ENCODE data around the gene CDK17. TPM values are rescaled to one million over a fixed set of nuclear protein-coding genes. Genes with fewer than 3 reads are reported as not detected.

Gene CDK17
- total and polyA plus RNA-seq, 9 of the 15 experiments (the other 6 are each of a cell fraction or from before 2014, with no cell fraction given): 4.8 to 39.3 (median 21.6) TPM

DNA sequence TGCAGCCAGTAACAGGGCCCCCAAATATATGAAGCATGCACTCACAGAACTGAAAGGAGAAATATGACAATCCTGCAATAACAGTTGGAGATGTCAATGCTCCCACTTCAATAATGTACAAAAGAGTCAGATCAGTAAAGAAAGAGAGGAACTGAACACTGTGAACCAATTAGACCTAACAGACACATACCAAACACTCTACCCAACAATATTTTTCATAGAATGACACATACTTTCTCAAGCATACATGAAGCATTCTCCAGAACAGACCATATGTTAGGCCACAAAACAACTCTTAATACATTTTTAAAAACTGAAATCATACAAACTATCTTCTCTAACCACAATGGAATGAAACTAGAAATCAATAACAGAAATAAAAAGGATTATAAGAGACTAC, 125.9 kb downstream of the CDK17 start:
- H3K36me3 ChIP-seq (ENCODE audit: control insufficient read depth, insufficient read depth, low read length): peaks cover 32% of the 10 kb centered on the region; the same call in 2 of the 3 replicates
- ATAC-seq: no peak

More for the DNA sequence above, 125.9 kb downstream of the CDK17 start:
- no peaks in the 10 kb centered on the region for H3K4me1 ChIP-seq (replicated peaks in 1 of 2; ENCODE audit: control insufficient read depth in 2 of 2, insufficient read depth in 2 of 2, low read length in 2 of 2)
- no TSS peak for BruUV-seq (replicated peaks)
- FAIRE-seq: no peak
- in situ Hi-C loops (cut with MboI): no loop called here
- no peak for DNase-seq (ENCODE audit: extremely low read depth in 1 of 4, low spot score in 3 of 4)
- no peak overlapping the region for H2AFZ ChIP-seq (ENCODE audit: low read depth, low read length)
- ChIA-PET CTCF (ENCODE audit: low intra/inter-chr PET ratio) (no interaction called here), POLR2A (no interaction called here)
- no peaks in the 10 kb centered on the region for H3K27me3 ChIP-seq (ENCODE audit: control insufficient read depth in 2 of 2, insufficient read depth in 2 of 2, low read length in 2 of 2)
- intact Hi-C loops (cut with micrococcal nuclease): no loop called here
- H3K9me3 ChIP-seq (replicated peaks; ENCODE audit: control insufficient read depth, insufficient read depth, low read depth, low read length): no peaks in the 10 kb centered on the region
- H3K9me1 ChIP-seq (ENCODE audit: control insufficient read depth, insufficient read depth, low read length): no peaks in the 10 kb centered on the region
- H3K27ac ChIP-seq (ENCODE audit: extremely low read depth, low read depth, low read length): no peak overlapping the region
- H3K9ac ChIP-seq (ENCODE audit: insufficient read depth in 1 of 2, low read depth in 2 of 2, low read length in 2 of 2): no peak overlapping the region
- TF ChIP-seq ZNF354B (CRISPR knock-in tag; IDR thresholded peaks at IDR 0.05) (no peak), ZNF76 (CRISPR knock-in tag; IDR thresholded peaks at IDR 0.05; ENCODE audit: borderline replicate concordance) (no peak), HDAC8 (tag; IDR thresholded peaks at IDR 0.05) (no peak), ZNF133 (CRISPR knock-in tag; IDR thresholded peaks at IDR 0.05) (no peak), HMGN3 (IDR thresholded peaks at IDR 0.05; ENCODE audit: borderline replicate concordance, extremely low read depth, insufficient read length, low read depth, low read length) (no peak), CEBPB (tag; IDR thresholded peaks at IDR 0.05) (no peak), STAT6 (CRISPR knock-in tag; IDR thresholded peaks at IDR 0.05) (no peak), YBX1 (IDR thresholded peaks at IDR 0.05) (no peak), BRD9 (IDR thresholded peaks at IDR 0.05; ENCODE audit: low read depth, partially characterized antibody) (no peak), NR0B1 (IDR thresholded peaks at IDR 0.05; ENCODE audit: partially characterized antibody) (no peak), CBX8 (IDR thresholded peaks at IDR 0.05; ENCODE audit: borderline replicate concordance, extremely low read depth, low read depth, low read length, poor library complexity, severe bottlenecking) (no peak), MAZ (CRISPR knock-in tag; conservative IDR thresholded peaks at IDR 0.05 in 1 of 2, IDR thresholded peaks at IDR 0.05 in 1 of 2) (no peak), ZNF586 (CRISPR knock-in tag; conservative IDR thresholded peaks at IDR 0.05) (no peak), DMBX1 (CRISPR knock-in tag; IDR thresholded peaks at IDR 0.05; ENCODE audit: borderline replicate concordance) (no peak), CREBBP (IDR thresholded peaks at IDR 0.05; ENCODE audit: low read depth, low read length) (no peak)
- TF ChIP-seq, protein P1, sequence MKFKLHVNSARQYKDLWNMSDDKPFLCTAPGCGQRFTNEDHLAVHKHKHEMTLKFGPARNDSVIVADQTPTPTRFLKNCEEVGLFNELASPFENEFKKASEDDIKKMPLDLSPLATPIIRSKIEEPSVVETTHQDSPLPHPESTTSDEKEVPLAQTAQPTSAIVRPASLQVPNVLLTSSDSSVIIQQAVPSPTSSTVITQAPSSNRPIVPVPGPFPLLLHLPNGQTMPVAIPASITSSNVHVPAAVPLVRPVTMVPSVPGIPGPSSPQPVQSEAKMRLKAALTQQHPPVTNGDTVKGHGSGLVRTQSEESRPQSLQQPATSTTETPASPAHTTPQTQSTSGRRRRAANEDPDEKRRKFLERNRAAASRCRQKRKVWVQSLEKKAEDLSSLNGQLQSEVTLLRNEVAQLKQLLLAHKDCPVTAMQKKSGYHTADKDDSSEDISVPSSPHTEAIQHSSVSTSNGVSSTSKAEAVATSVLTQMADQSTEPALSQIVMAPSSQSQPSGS (CRISPR knock-in tag; IDR thresholded peaks at IDR 0.05): no peak
- no peaks in the 10 kb centered on the region for H3K79me2 ChIP-seq (ENCODE audit: control insufficient read depth, insufficient read depth, low read length)
- H3K4me2 ChIP-seq (ENCODE audit: insufficient read depth, low read length): no peak overlapping the region
- no peaks in the 10 kb centered on the region for H4K20me1 ChIP-seq (replicated peaks; ENCODE audit: control insufficient read depth, insufficient read depth, low read length)
- H3K4me3 ChIP-seq: no peak overlapping the region

Measured in K562 (cell line).